Astrocyte (in vitro differentiated cells and primary cell): ENCODE results near the gene NCAPD2. TPM values are rescaled to one million over a fixed set of nuclear protein-coding genes. Genes with fewer than 3 reads are reported as not detected.

Source experiments
- DNase-seq: peaks from one replicate; pipeline ENCODE4 v3.0.0-alpha.2; 2010; ENCODE audit warnings: low read depth
- FAIRE-seq: peaks from 2 replicates; lab custom pipeline; 2011; peaks lifted over from hg19 to GRCh38; lab: Jason Lieb, UNC
- H2AFZ ChIP-seq: 2 replicates; pipeline ENCODE4 v1.6.0; 2012; ENCODE audit warnings: low read depth, low read length, inconsistent platforms
- H3K27ac ChIP-seq: 2 replicates; pipeline ENCODE4 v1.5.1; 2011; ENCODE audit warnings: low read depth, low read length, inconsistent platforms
- H3K27me3 ChIP-seq: 2 replicates; pipeline ENCODE4 v1.6.0; 2011; ENCODE audit warnings: low read length, inconsistent platforms; ENCODE audit not compliant: insufficient read depth
- H3K36me3 ChIP-seq: 2 replicates; pipeline ENCODE4 v1.5.1; 2011; ENCODE audit warnings: low read length, inconsistent platforms; ENCODE audit not compliant: insufficient read depth
- H3K4me1 ChIP-seq: 2 replicates; pipeline ENCODE4 v1.5.1; 2011; ENCODE audit warnings: low read length, inconsistent platforms; ENCODE audit not compliant: insufficient read depth
- H3K4me2 ChIP-seq: 2 replicates; pipeline ENCODE4 v1.6.0; 2012; ENCODE audit warnings: low read length, inconsistent platforms
- H3K4me3 ChIP-seq: 2 replicates; pipeline ENCODE4 v1.5.1; 2011; ENCODE audit warnings: low read depth, mild to moderate bottlenecking, low read length, inconsistent platforms; ENCODE audit not compliant: insufficient read depth
- H3K79me2 ChIP-seq: 2 replicates; pipeline ENCODE4 v1.6.0; 2012; ENCODE audit warnings: mild to moderate bottlenecking, low read length, inconsistent platforms; ENCODE audit not compliant: insufficient read depth
- H3K9ac ChIP-seq: 2 replicates; pipeline ENCODE4 v1.6.0; 2012; ENCODE audit warnings: mild to moderate bottlenecking, low read length, inconsistent platforms
- H3K9me3 ChIP-seq: 2 replicates; pipeline ENCODE4 v1.5.1; 2012; ENCODE audit warnings: low read depth, mild to moderate bottlenecking, low read length, inconsistent platforms; ENCODE audit not compliant: insufficient read depth
- H4K20me1 ChIP-seq: 2 replicates; pipeline ENCODE4 v1.6.0; 2012; ENCODE audit warnings: low read length, inconsistent platforms; ENCODE audit not compliant: insufficient read depth
- H3K27ac Mint-ChIP-seq: one replicate; pipeline ENCODE4 v1.8.0; 2021; ENCODE audit warnings: mild to moderate bottlenecking, mixed read lengths; ENCODE audit not compliant: unreplicated experiment
- H3K27me3 Mint-ChIP-seq: one replicate; pipeline ENCODE4 v1.8.0; 2021; ENCODE audit warnings: low read depth, mixed read lengths; ENCODE audit not compliant: unreplicated experiment
- H3K36me3 Mint-ChIP-seq: one replicate; pipeline ENCODE4 v1.8.0; 2021; ENCODE audit warnings: low read depth, mixed read lengths; ENCODE audit not compliant: unreplicated experiment
- H3K4me1 Mint-ChIP-seq: one replicate; pipeline ENCODE4 v1.8.0; 2021; ENCODE audit warnings: low read depth, mixed read lengths; ENCODE audit not compliant: unreplicated experiment
- H3K4me3 Mint-ChIP-seq: one replicate; pipeline ENCODE4 v1.8.0; 2021; ENCODE audit warnings: mild to moderate bottlenecking, moderate library complexity, mixed read lengths; ENCODE audit not compliant: unreplicated experiment
- H3K9me3 Mint-ChIP-seq: one replicate; pipeline ENCODE4 v1.8.0; 2021; ENCODE audit warnings: mild to moderate bottlenecking, mixed read lengths; ENCODE audit not compliant: unreplicated experiment
- CTCF ChIP-seq: IDR thresholded peaks from 2 replicates; pipeline ENCODE4 v1.5.1; 2011; ENCODE audit warnings: low read depth, mild to moderate bottlenecking, inconsistent platforms, low read length, moderate library complexity; ENCODE audit not compliant: insufficient read depth
- EZH2 ChIP-seq: IDR thresholded peaks from 2 replicates; pipeline ENCODE4 v1.6.1; 2012; ENCODE audit warnings: mild to moderate bottlenecking, low read length, inconsistent platforms; ENCODE audit not compliant: insufficient read depth
- total RNA-seq: library from RNA; stranded (reverse); gene quantifications from 2 replicates; pipeline ENCODE4 v1.2.1, GENCODE V29; 2021

NCAPD2 gene
- total RNA-seq, 1 donor from 2014 or later, result 18.6 TPM

GRCh38 chr12:6532927-6533652 lies 39.2 kb downstream of the NCAPD2 start:
- Mint-ChIP-seq H3K27ac (peak overlapping the region; percentile 99), H3K36me3 (peaks cover 22% of the 10 kb centered on the region), H3K27me3 (no peaks in the 10 kb centered on the region), H3K4me1 (peaks cover 27% of the 10 kb centered on the region), H3K9me3 (no peaks in the 10 kb centered on the region), H3K4me3 (peak overlapping the region; percentile 87)
- Histone ChIP-seq H3K27ac (peak overlapping the region; percentile 94), H3K4me2 (peak overlapping the region; percentile 99), H4K20me1 (peaks cover 36% of the 10 kb centered on the region), H3K79me2 (peaks cover 35% of the 10 kb centered on the region), H3K27me3 (no peaks in the 10 kb centered on the region), H3K4me3 (peak overlapping the region; percentile 95), H2AFZ (peak overlapping the region; percentile 15), H3K4me1 (peaks cover 44% of the 10 kb centered on the region), H3K9me3 (no peaks in the 10 kb centered on the region), H3K36me3 (peaks cover 46% of the 10 kb centered on the region), H3K9ac (peak overlapping the region; percentile 98)
- FAIRE-seq (no peak), DNase-seq (peak; percentile 51)
- TF ChIP-seq EZH2 (no peak), CTCF (no peak)

DNA sequence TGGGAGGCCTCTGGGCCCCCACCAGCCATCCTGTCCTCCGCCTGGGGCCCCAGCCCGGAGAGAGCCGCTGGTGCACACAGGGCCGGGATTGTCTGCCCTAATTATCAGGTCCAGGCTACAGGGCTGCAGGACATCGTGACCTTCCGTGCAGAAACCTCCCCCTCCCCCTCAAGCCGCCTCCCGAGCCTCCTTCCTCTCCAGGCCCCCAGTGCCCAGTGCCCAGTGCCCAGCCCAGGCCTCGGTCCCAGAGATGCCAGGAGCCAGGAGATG lies 39.7 kb downstream of the NCAPD2 start:
- peaks cover 44% of the 10 kb centered on the region for H3K4me1 ChIP-seq
- Mint-ChIP-seq H3K9me3 (no peaks in the 10 kb centered on the region), H3K4me1 (peaks cover 31% of the 10 kb centered on the region), H3K4me3 (peak overlapping the region; percentile 87), H3K27me3 (no peaks in the 10 kb centered on the region), H3K36me3 (peaks cover 21% of the 10 kb centered on the region), H3K27ac (peak overlapping the region; percentile 99)
- H3K79me2 ChIP-seq, result peaks cover 35% of the 10 kb centered on the region
- H3K4me3 ChIP-seq, result peak overlapping the region; percentile 95
- H3K27ac ChIP-seq, result peak overlapping the region; percentile 94
- peaks cover 41% of the 10 kb centered on the region for H4K20me1 ChIP-seq
- peak overlapping the region; percentile 98 for H3K9ac ChIP-seq
- peaks cover 45% of the 10 kb centered on the region for H3K36me3 ChIP-seq
- DNase-seq (no peak), FAIRE-seq (no peak)
- no peaks in the 10 kb centered on the region for H3K9me3 ChIP-seq
- peak overlapping the region; percentile 79 for H2AFZ ChIP-seq
- H3K27me3 ChIP-seq, result no peaks in the 10 kb centered on the region
- TF ChIP-seq CTCF (no peak), EZH2 (no peak)
- peak overlapping the region; percentile 99 for H3K4me2 ChIP-seq
